HG03139 (cell line): ENCODE results near the gene PIGC.

Source experiments
- ATAC-seq: cut with Tn5 transposase; IDR thresholded peaks from one replicate; pipeline ENCODE4 v1.9.1; 2021; ENCODE audit not compliant: unreplicated experiment

Gene PIGC

GRCh38 chr1:172399756-172400721, 43.8 kb downstream of the PIGC start:
- no peak for ATAC-seq

GRCh38 chr1:172398970-172399755, 44.7 kb downstream of the PIGC start:
- no peak for ATAC-seq

DNA sequence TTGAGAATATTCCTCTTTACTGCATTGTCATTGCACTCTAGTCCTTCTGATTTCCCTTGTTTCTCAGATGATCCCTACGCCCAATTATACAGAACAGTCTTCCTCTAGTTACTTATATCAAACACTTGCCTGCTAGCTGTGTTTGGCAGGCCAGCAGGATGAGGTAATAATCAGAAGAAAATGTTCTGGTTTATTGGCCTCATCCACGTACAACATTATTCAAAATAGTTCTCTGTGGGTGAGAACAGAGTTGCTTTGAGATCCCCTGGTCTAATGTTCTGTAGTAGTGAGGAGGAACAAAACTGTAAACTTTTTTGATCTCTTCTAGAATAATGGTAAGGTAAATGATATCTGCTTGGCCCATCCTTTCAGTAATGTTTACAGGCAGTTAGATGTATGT, 45.7 kb downstream of the PIGC start:
- ATAC-seq = no peak

- no peak for ATAC-seq
Measured at GRCh38 chr1:172397633-172398032, 46.2 kb downstream of the PIGC start.

DNA sequence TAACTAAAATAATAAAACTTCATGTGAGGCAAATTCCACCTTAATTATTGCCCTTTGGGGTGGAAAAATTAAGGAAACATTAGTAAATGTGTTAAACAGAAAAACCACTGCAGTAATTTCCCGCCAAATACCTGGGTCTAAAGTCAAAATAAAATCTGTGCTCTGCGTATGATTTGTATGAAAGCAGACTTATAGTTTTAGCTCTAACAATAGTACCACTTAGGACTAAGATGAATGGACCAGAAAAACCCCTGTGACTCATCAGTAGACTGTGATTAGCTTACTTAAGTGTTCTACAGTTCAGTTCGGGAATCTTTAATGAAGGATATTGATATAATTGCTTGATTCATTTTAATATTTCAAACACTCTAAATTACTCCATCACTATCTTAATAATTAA, 46.6 kb downstream of the PIGC start:
- ATAC-seq = no peak

DNA sequence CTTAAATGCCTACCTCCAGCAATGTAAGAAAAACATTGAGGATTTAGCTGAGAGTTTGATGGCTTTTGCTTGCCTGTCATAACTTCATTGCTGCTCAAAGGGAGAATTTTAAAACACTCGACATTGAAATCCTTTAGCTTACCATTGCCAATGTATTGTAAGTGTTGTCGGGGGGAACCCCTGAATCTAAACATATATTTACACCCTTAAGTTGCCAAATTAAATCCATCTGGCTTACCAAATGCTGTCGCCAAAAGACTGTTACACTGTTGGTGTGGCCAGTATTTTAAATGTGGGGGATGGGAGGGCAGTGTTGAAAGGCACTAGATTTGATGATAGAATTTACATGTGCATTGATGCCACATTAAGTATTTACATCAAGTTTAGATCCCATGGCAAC, 48.3 kb downstream of the PIGC start:
- ATAC-seq = no peak

DNA sequence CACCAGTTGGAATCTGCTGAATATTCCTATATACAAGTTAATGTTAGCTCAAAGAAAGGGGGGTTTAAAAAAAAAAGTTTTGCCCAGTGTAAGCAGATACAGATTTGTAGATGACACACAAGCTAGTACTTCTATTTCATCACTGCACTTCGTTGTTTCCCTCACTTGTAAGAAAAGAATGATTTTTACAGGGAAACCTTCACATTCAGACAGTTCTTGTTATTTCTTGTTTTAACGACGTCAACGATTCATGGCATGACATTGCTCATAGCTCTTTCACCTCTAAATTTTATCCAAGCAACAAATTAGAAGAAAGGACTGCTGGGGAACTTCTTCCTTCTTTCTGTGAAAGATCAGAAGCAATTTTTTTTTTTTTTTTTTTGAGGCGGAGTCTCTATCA, 49.1 kb downstream of the PIGC start:
- no peak for ATAC-seq

- peak; percentile 78 for ATAC-seq
Measured at GRCh38 chr1:172394141-172394751, 49.6 kb downstream of the PIGC start.

DNA sequence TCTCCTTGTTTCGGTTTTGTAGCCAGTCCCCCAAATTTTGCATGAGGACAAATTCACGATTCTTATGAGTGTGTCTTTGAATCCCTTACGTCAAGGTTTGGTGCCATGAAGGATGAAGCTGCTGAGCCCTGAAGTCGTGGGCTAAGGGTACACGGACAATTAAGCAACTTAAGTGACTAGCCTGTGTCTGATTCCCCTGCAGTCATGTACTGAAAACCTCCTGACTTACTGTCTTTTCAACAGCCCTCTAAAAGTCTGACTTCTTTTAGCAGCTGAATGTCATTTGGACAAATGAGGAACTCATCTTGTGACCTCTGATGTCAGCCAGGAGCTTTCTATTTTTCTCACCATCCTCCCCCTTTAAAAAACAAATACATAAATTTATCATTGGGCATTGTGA, 50.5 kb downstream of the PIGC start:
- ATAC-seq = no peak

- ATAC-seq = no peak
Measured at GRCh38 chr1:172391976-172392375, 51.9 kb downstream of the PIGC start.
